ENCODE results near the gene FHAD1.

FHAD1 gene

DNA sequence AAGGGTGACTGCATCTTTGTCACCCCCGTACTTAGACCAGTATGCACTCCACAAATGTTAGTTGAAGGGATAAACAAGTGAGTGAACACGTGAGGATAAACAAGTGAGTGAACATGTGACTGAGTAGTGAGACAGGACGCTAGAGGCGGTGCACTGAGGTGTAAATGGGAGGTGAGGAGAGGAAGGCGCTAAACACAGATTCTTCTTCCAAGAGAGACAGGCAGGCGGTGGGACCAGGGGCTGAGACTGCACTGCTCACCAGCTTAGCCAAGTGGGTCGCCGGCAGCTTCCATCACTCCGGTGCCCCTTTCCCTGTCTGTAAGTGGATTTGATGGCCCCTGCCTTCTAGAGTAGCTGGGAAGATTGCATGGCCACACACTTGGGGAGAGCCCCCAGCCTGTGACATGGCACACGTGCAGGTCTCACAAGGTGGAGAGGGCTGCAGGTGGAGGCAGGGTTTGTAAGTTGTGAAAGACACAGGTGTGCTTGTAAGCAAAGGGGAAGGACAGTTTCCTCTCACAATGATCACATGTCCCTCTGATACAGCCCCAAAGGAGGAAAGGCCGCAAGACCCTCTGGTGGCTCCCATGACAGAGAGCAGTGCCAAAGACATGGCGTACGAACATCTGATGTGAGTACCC lies 115.2 kb downstream of the FHAD1 start:
- Histone ChIP-seq H3K4me3 (ENCODE audit: low read depth, low read length) (no peak overlapping the region), H3K36me3 (replicated peaks) (no peaks in the 10 kb centered on the region)
- in situ Hi-C loops (cut with HindIII; ENCODE audit: low pct_ligation_motif_present, low sequenced_read_pairs), result no loop called here

GRCh38 chr1:15362737-15363128 lies 115.7 kb downstream of the FHAD1 start:
- H3K36me3 ChIP-seq (replicated peaks), result no peaks in the 10 kb centered on the region
- DNase-seq, result no peak
- TF ChIP-seq, protein P1, sequence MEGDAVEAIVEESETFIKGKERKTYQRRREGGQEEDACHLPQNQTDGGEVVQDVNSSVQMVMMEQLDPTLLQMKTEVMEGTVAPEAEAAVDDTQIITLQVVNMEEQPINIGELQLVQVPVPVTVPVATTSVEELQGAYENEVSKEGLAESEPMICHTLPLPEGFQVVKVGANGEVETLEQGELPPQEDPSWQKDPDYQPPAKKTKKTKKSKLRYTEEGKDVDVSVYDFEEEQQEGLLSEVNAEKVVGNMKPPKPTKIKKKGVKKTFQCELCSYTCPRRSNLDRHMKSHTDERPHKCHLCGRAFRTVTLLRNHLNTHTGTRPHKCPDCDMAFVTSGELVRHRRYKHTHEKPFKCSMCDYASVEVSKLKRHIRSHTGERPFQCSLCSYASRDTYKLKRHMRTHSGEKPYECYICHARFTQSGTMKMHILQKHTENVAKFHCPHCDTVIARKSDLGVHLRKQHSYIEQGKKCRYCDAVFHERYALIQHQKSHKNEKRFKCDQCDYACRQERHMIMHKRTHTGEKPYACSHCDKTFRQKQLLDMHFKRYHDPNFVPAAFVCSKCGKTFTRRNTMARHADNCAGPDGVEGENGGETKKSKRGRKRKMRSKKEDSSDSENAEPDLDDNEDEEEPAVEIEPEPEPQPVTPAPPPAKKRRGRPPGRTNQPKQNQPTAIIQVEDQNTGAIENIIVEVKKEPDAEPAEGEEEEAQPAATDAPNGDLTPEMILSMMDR (IDR thresholded peaks at IDR 0.05; ENCODE audit: low read depth, low read length, missing control alignments), result no peak
- in situ Hi-C loops (cut with HindIII; ENCODE audit: low pct_ligation_motif_present, low sequenced_read_pairs), result no loop called here
- H3K27ac ChIP-seq, result no peak overlapping the region
- H3K4me3 ChIP-seq (ENCODE audit: low read depth, low read length), result no peak overlapping the region
- no peaks in the 10 kb centered on the region for H3K27me3 ChIP-seq (replicated peaks)

More for the DNA sequence above, 115.2 kb downstream of the FHAD1 start:
- TF ChIP-seq, protein P1 (IDR thresholded peaks at IDR 0.05; ENCODE audit: low read depth, low read length, missing control alignments), result no peak
- H3K27ac ChIP-seq, result no peak overlapping the region
- no peaks in the 10 kb centered on the region for H3K27me3 ChIP-seq (replicated peaks)
- DNase-seq, result no peak

DNA sequence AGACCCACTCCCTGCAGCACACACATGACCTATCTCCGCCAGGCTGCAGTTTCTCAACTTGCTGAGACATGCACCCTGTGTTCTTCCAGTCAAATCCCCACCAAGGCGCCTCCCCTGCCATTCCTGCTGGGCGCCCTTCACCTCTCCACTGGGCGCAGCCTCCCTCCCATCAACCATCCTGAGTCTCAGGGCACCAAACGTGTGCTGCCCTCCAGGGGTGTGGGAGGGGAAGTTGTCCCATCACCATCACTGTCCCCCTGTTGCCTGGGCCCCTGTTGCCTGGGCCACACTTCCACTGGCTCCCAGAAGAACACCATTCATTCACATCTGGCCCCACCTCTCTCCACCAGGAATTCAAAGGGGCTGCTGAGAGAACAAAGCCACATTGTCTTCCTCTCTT lies 117.7 kb downstream of the FHAD1 start:
- Histone ChIP-seq H3K27me3 (replicated peaks) (no peaks in the 10 kb centered on the region), H3K4me3 (ENCODE audit: low read depth, low read length) (no peak overlapping the region), H3K36me3 (replicated peaks) (no peaks in the 10 kb centered on the region), H3K27ac (no peak overlapping the region)
- DNase-seq, result no peak
- in situ Hi-C loops (cut with HindIII; ENCODE audit: low pct_ligation_motif_present, low sequenced_read_pairs), result no loop called here
- TF ChIP-seq, protein P1 (IDR thresholded peaks at IDR 0.05; ENCODE audit: low read depth, low read length, missing control alignments), result peak; percentile 12

DNA sequence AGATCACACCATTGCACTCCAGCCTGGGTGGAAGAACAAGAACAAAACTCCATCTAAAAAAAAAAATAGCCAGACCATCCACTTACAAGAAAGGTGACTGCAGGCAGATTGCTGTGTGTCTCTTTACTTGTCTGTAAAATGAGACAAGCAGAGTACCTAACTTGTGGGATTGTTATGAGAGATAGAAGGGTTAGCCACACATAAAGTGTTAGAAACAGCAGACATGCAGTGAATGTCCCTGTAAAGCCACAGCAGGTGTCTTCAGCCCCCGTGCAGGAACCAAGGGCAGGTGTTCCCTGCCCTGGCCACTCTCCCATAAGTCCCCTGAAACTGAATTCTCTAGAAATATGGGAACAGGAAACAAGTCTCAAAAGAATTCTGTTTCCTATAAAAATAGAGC lies 121.9 kb downstream of the FHAD1 start:
- no peak for DNase-seq
- Histone ChIP-seq H3K27ac (no peak overlapping the region), H3K4me3 (ENCODE audit: low read depth, low read length) (no peak overlapping the region), H3K36me3 (replicated peaks) (no peaks in the 10 kb centered on the region), H3K27me3 (replicated peaks) (no peaks in the 10 kb centered on the region)
- in situ Hi-C loops (cut with HindIII; ENCODE audit: low pct_ligation_motif_present, low sequenced_read_pairs), result no loop called here
- TF ChIP-seq, protein P1 (IDR thresholded peaks at IDR 0.05; ENCODE audit: low read depth, low read length, missing control alignments), result no peak

GRCh38 chr1:15370268-15370667 lies 123.2 kb downstream of the FHAD1 start:
- TF ChIP-seq, protein P1 (IDR thresholded peaks at IDR 0.05; ENCODE audit: low read depth, low read length, missing control alignments), result no peak
- in situ Hi-C loops (cut with HindIII; ENCODE audit: low pct_ligation_motif_present, low sequenced_read_pairs), result no loop called here
- Histone ChIP-seq H3K4me3 (ENCODE audit: low read depth, low read length) (no peak overlapping the region), H3K27ac (no peak overlapping the region), H3K27me3 (replicated peaks) (no peaks in the 10 kb centered on the region), H3K36me3 (replicated peaks) (no peaks in the 10 kb centered on the region)
- no peak for DNase-seq
